Upper lobe of left lung (tissue), 6 donors: ENCODE measurements around the gene NAA80. TPM values are rescaled to one million over a fixed set of nuclear protein-coding genes. Genes with fewer than 3 reads are reported as not detected.

Experiments
- ATAC-seq, 2 donors: fragments of 200-7000 bp; cut with Tn5 transposase; one replicate each; pipeline ENCODE4 v1.9.1; 2022; ENCODE audit warnings: mild to moderate bottlenecking in 2 of 2, moderate library complexity in 2 of 2; ENCODE audit not compliant: low FRiP score in 2 of 2
- DNase-seq, 2 donors: peaks; one replicate each; pipeline ENCODE4 v3.0.0-alpha.2; 2019 to 2020
- H3K27ac ChIP-seq, 4 donors: fragments of 200-600 bp; sonication (generic); one replicate each; pipeline ENCODE4 v1.5.1; 2016 to 2019
- H3K27me3 ChIP-seq, 4 donors: fragments of 200-600 bp; sonication (generic); one replicate each; pipeline ENCODE4 v1.5.1; 2017 to 2019
- H3K36me3 ChIP-seq, 4 donors: fragments of 200-600 bp; sonication (generic); one replicate each; pipeline ENCODE4 v1.5.1; 2016 to 2019
- H3K4me1 ChIP-seq, 4 donors: fragments of 200-600 bp; sonication (generic); one replicate each; pipeline ENCODE4 v1.5.1; 2018 to 2019
- H3K4me3 ChIP-seq, 4 donors: fragments of 200-600 bp; sonication (generic); one replicate each; pipeline ENCODE4 v1.5.1; 2017 to 2019; ENCODE audit warnings: mild to moderate bottlenecking in 2 of 4, moderate library complexity in 1 of 4
- H3K9me3 ChIP-seq, 4 donors: fragments of 200-600 bp; sonication (generic); one replicate each; pipeline ENCODE4 v1.5.1; 2018 to 2019
- CTCF ChIP-seq, 6 experiments: fragments of 450-650 bp in 4 of 6; fragments of 200-600 bp in 2 of 6; sonication (generic) in 2 of 6; IDR thresholded peaks; one replicate each; pipeline ENCODE4 v1.5.1; 2016 to 2019; ENCODE audit warnings: antibody characterized with exemption in 6 of 6
- EP300 ChIP-seq, 4 donors: sonication (generic); formaldehyde crosslinking; IDR thresholded peaks; one replicate each; pipeline ENCODE4 v1.5.1; 2017; ENCODE audit warnings: antibody characterized with exemption in 4 of 4, control low read depth in 2 of 4
- POLR2A ChIP-seq, 4 donors: fragments of 450-650 bp; IDR thresholded peaks; one replicate each; pipeline ENCODE4 v1.5.1; 2016 to 2017; ENCODE audit warnings: antibody characterized with exemption in 4 of 4, mild to moderate bottlenecking in 2 of 4
- POLR2AphosphoS5 ChIP-seq, 2 donors: sonication (generic); formaldehyde crosslinking; IDR thresholded peaks; one replicate each; pipeline ENCODE4 v1.5.1; 2017; ENCODE audit warnings: antibody characterized with exemption in 2 of 2
- WGBS, 2 donors: methylation state at CpG; one replicate each; pipeline ENCODE4 v1.1.5; 2017 to 2018; 5-methylcytosine and 5-hydroxymethylcytosine counted together
- total RNA-seq, 6 donors: library from RNA; depleted of rRNA in 4 of 6; stranded (reverse); fragments of >200 nt in 4 of 6; gene quantifications; one replicate each; pipeline versions ENCODE4 v1.1.0 to v1.2.1, GENCODE V29; 2016 to 2021
- donor health status: DM: no; HTN: no; CAD: no; lungs with moderate emphysema.
- donor health status: DM: no; HTN: yes; CAD: no; lungs with severe emphysema.

NAA80 gene
- total RNA-seq, 6 donors from 2014 or later: 12.1 to 34.5 (median 15.1) TPM

- WGBS, 2 donors: 86 to 92% methylated on average over 4 of the region's 4 CpGs
- H3K27ac ChIP-seq: peak overlapping the region; percentile 94 to 98 (median 95)
- H3K36me3 ChIP-seq: peaks cover 3 to 59% (median 32%) of the 10 kb centered on the region in 4 donors
- DNase-seq (no peak), ATAC-seq (no peak)
- no peak overlapping the region for H3K4me3 ChIP-seq
- H3K9me3 ChIP-seq: no peaks in the 10 kb centered on the region
- no peak for TF ChIP-seq CTCF (IDR thresholded peaks at IDR 0.05)
- no peak for TF ChIP-seq POLR2AphosphoS5 (IDR thresholded peaks at IDR 0.05)
- no peak for TF ChIP-seq EP300 (IDR thresholded peaks at IDR 0.05)
- TF ChIP-seq POLR2A (IDR thresholded peaks at IDR 0.05): no peak
- no peaks in the 10 kb centered on the region for H3K27me3 ChIP-seq
- H3K4me1 ChIP-seq: peaks cover 86 to 100% (median 99%) of the 10 kb centered on the region in 4 donors
Measured at GRCh38 chr3:50250514-50250913, 48.7 kb downstream of the NAA80 start.

GRCh38 chr3:50249457-50249856 lies 49.7 kb downstream of the NAA80 start:
- no peak for ATAC-seq
- Histone ChIP-seq H3K27me3 (no peaks in the 10 kb centered on the region), H3K4me3 (no peak overlapping the region), H3K9me3 (no peaks in the 10 kb centered on the region), H3K27ac (peak overlapping the region; percentile 94 to 98 (median 95)), H3K4me1 (peaks cover 87 to 100% (median 99%) of the 10 kb centered on the region in 4 donors), H3K36me3 (peaks cover 3 to 50% (median 25%) of the 10 kb centered on the region in 4 donors)
- DNase-seq: no peak
- TF ChIP-seq POLR2AphosphoS5 (IDR thresholded peaks at IDR 0.05) (no peak), POLR2A (IDR thresholded peaks at IDR 0.05) (no peak), EP300 (IDR thresholded peaks at IDR 0.05) (no peak), CTCF (IDR thresholded peaks at IDR 0.05) (no peak)
- WGBS, 2 donors: 80 to 87% methylated on average over 4 to 5 of the region's 5 CpGs

GRCh38 chr3:50248387-50248786 lies 50.8 kb downstream of the NAA80 start:
- TF ChIP-seq POLR2A (IDR thresholded peaks at IDR 0.05) (peak in 2 of 4 donors; percentile 12 to 32), EP300 (IDR thresholded peaks at IDR 0.05) (peak in 2 of 4 donors; percentile 85 to 91), POLR2AphosphoS5 (IDR thresholded peaks at IDR 0.05) (peak; percentile 76 to 82), CTCF (IDR thresholded peaks at IDR 0.05) (no peak)
- Histone ChIP-seq H3K9me3 (no peaks in the 10 kb centered on the region), H3K4me1 (peaks cover 91 to 100% (median 99%) of the 10 kb centered on the region in 4 donors), H3K27me3 (no peaks in the 10 kb centered on the region), H3K27ac (peak overlapping the region; percentile 94 to 98 (median 95)), H3K4me3 (no peak overlapping the region), H3K36me3 (peaks cover 3 to 44% (median 19%) of the 10 kb centered on the region in 4 donors)
- WGBS, 2 donors: 7 to 10% methylated on average over 3 of the region's 3 CpGs
- DNase-seq (peak; percentile 35 to 74), ATAC-seq (peak; percentile 21 to 38)

GRCh38 chr3:50246517-50246954 lies 52.7 kb downstream of the NAA80 start:
- TF ChIP-seq CTCF (IDR thresholded peaks at IDR 0.05): peak in 3 of 6 experiments; percentile 2 to 19 (median 17)
- TF ChIP-seq POLR2A (IDR thresholded peaks at IDR 0.05): no peak
- ATAC-seq (peak; percentile 23 to 71), DNase-seq (peak in 1 of 2 donors; percentile 60)
- Histone ChIP-seq H3K27ac (peak overlapping the region; percentile 94 to 98 (median 95)), H3K9me3 (no peaks in the 10 kb centered on the region), H3K27me3 (no peaks in the 10 kb centered on the region), H3K4me3 (peak overlapping the region in 3 of 4 donors; percentile 22 to 49 (median 46)), H3K4me1 (peaks cover 98 to 100% (median 100%) of the 10 kb centered on the region in 4 donors), H3K36me3 (peaks cover 0 to 26% (median 1%) of the 10 kb centered on the region in 4 donors)
- WGBS, 2 donors: 18 to 25% methylated on average over 9 of the region's 10 CpGs

Other genes starting within 250 kb of the NAA80 start
- 100 to 1,000 TPM; 130 to 713 (median 189) TPM for gene RBM5, start 210.5 kb downstream of the NAA80 start, total RNA-seq
- gene SEMA3F, start 144.1 kb downstream of the NAA80 start, total RNA-seq: 10 to 100 TPM in 5 of 6 donors, 1 to 10 TPM in 1; 4.2 to 76.0 (median 27.5) TPM
- under 1 TPM in 2 of 6 donors, not detected in 4; 0.10 to 0.40 TPM for gene GNAT1, start 107.8 kb downstream of the NAA80 start, total RNA-seq
- gene SLC38A3, start 94.1 kb downstream of the NAA80 start, total RNA-seq: under 1 TPM in 2 of 6 donors, not detected in 4; 0.15 to 0.17 TPM
- 100 to 1,000 TPM; 191 to 440 (median 295) TPM for gene GNAI2, start 63.2 kb downstream of the NAA80 start, total RNA-seq
- 100 to 1,000 TPM in 5 of 6 donors, 10 to 100 TPM in 1; 98.3 to 242 (median 122) TPM for gene SEMA3B, start 30.3 kb downstream of the NAA80 start, total RNA-seq
- under 1 TPM in 2 of 6 donors, not detected in 4; 0.14 to 0.59 TPM for gene LSMEM2, start 20.3 kb downstream of the NAA80 start, total RNA-seq
- 100 to 1,000 TPM in 2 of 6 donors, 10 to 100 TPM in 4; 45.4 to 126 (median 77.5) TPM for gene IFRD2, start 7.0 kb downstream of the NAA80 start, total RNA-seq
- gene HYAL3, start within 50 bp of the NAA80 start, total RNA-seq: 1 to 10 TPM in 5 of 6 donors, under 1 TPM in 1; 0.33 to 5.7 (median 3.1) TPM
- gene HYAL1, start 4.2 kb upstream of the NAA80 start, total RNA-seq: 10 to 100 TPM; 22.0 to 99.1 (median 63.0) TPM
- 100 to 1,000 TPM; 120 to 389 (median 226) TPM for gene HYAL2, start 23.3 kb upstream of the NAA80 start, total RNA-seq
- gene TUSC2, start 28.8 kb upstream of the NAA80 start, total RNA-seq: 10 to 100 TPM; 16.8 to 36.1 (median 25.0) TPM
- gene RASSF1, start 41.4 kb upstream of the NAA80 start, total RNA-seq: 10 to 100 TPM; 42.7 to 78.9 (median 47.7) TPM
- gene ZMYND10, start 46.3 kb upstream of the NAA80 start, total RNA-seq: 10 to 100 TPM in 5 of 6 donors, 1 to 10 TPM in 1; 3.1 to 98.7 (median 31.5) TPM
- gene NPRL2, start 51.4 kb upstream of the NAA80 start, total RNA-seq: 10 to 100 TPM; 15.0 to 41.9 (median 17.3) TPM
- 10 to 100 TPM; 13.2 to 35.4 (median 26.8) TPM for gene CYB561D2, start 51.5 kb upstream of the NAA80 start, total RNA-seq
- 10 to 100 TPM; 39.8 to 68.1 (median 46.5) TPM for gene TMEM115, start 60.1 kb upstream of the NAA80 start, total RNA-seq
- gene CACNA2D2, start 204.2 kb upstream of the NAA80 start, total RNA-seq: 100 to 1,000 TPM in 4 of 6 donors, 10 to 100 TPM in 2; 71.5 to 213 (median 113) TPM